ENCODE results near the gene CCDC192.

GRCh38 chr5:127769386-127769785, 66.2 kb downstream of the CCDC192 start:
- TF ChIP-seq EZH2 (IDR thresholded peaks at IDR 0.05; ENCODE audit: insufficient read depth, low read length) (no peak), CTCF (IDR thresholded peaks at IDR 0.05; ENCODE audit: insufficient read depth, low read depth, low read length) (no peak)

All from astrocyte (in vitro differentiated cells and primary cell).